Measurements from ENCODE around the gene KY.
A peak's percentile ranks its signal among the peaks of the same experiment; 100 is the strongest.

Gene KY

DNA sequence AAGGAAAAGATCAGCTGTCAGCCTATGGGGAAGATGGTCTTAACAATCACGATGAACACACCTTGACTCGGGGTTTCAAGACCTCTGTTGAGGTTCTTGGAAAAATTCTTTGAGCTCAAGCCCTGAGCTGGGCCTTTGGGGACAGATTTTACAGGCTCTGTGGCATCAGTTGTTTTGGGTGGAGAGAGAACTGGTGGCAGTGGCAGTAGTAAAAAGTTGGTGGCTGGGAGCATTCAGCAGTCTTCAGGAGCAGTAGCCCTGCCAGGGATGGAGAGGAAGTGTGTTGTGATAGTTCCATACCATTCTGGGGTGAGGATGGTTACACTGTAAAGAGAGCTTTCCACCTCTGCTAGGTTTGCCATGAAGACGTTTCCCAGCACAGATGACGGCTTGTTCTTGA, 4.9 kb upstream of the KY start:
- H3K4me3 ChIP-seq (ENCODE audit: low read length in 2 of 2): no peak overlapping the region
- H3K9me3 ChIP-seq (ENCODE audit: control insufficient read depth in 2 of 2, low read length in 2 of 2): no peaks in the 10 kb centered on the region
- H3K27ac ChIP-seq (ENCODE audit: low read length): no peak overlapping the region
- H3K9ac ChIP-seq (ENCODE audit: low read length in 2 of 2): no peak overlapping the region
- no peaks in the 10 kb centered on the region for H3K27me3 ChIP-seq (ENCODE audit: control insufficient read depth in 1 of 2, insufficient read depth in 2 of 2, low read length in 2 of 2)
- peaks cover 18% of the 10 kb centered on the region for H3K4me1 ChIP-seq (ENCODE audit: control insufficient read depth, insufficient read depth, low read length)
- H3K36me3 ChIP-seq (ENCODE audit: control insufficient read depth in 2 of 2, insufficient read depth in 2 of 2, low read length in 2 of 2): no peaks in the 10 kb centered on the region

GRCh38 chr3:134654031-134654430, 3.2 kb upstream of the KY start:
- no peaks in the 10 kb centered on the region for H3K9me3 ChIP-seq (ENCODE audit: control insufficient read depth in 2 of 2, low read length in 2 of 2)
- peaks cover 28% of the 10 kb centered on the region for H3K4me1 ChIP-seq (ENCODE audit: control insufficient read depth, insufficient read depth, low read length)
- H3K27me3 ChIP-seq (ENCODE audit: control insufficient read depth in 1 of 2, insufficient read depth in 2 of 2, low read length in 2 of 2): no peaks in the 10 kb centered on the region
- no peak overlapping the region for H3K27ac ChIP-seq (ENCODE audit: low read length)
- H3K9ac ChIP-seq (ENCODE audit: low read length in 2 of 2): no peak overlapping the region
- H3K36me3 ChIP-seq (ENCODE audit: control insufficient read depth in 2 of 2, insufficient read depth in 2 of 2, low read length in 2 of 2): no peaks in the 10 kb centered on the region
- H3K4me3 ChIP-seq (ENCODE audit: low read length in 2 of 2): no peak overlapping the region

GRCh38 chr3:134652886-134653630, 2.2 kb upstream of the KY start:
- H3K27me3 ChIP-seq (ENCODE audit: control insufficient read depth in 1 of 2, insufficient read depth in 2 of 2, low read length in 2 of 2): no peaks in the 10 kb centered on the region
- no peak overlapping the region for H3K4me3 ChIP-seq (ENCODE audit: low read length in 2 of 2)
- no peaks in the 10 kb centered on the region for H3K9me3 ChIP-seq (ENCODE audit: control insufficient read depth in 2 of 2, low read length in 2 of 2)
- H3K9ac ChIP-seq (ENCODE audit: low read length in 2 of 2): no peak overlapping the region
- peaks cover 28% of the 10 kb centered on the region for H3K4me1 ChIP-seq (ENCODE audit: control insufficient read depth, insufficient read depth, low read length)
- H3K36me3 ChIP-seq (ENCODE audit: control insufficient read depth in 2 of 2, insufficient read depth in 2 of 2, low read length in 2 of 2): no peaks in the 10 kb centered on the region
- H3K27ac ChIP-seq (ENCODE audit: low read length): no peak overlapping the region

GRCh38 chr3:134652409-134652831, 1.6 kb upstream of the KY start:
- Histone ChIP-seq H3K9me3 (ENCODE audit: control insufficient read depth in 2 of 2, low read length in 2 of 2) (no peaks in the 10 kb centered on the region), H3K27ac (ENCODE audit: low read length) (peak overlapping the region; percentile 79), H3K9ac (ENCODE audit: low read length in 2 of 2) (no peak overlapping the region), H3K4me1 (ENCODE audit: control insufficient read depth, insufficient read depth, low read length) (peaks cover 28% of the 10 kb centered on the region), H3K27me3 (ENCODE audit: control insufficient read depth in 1 of 2, insufficient read depth in 2 of 2, low read length in 2 of 2) (no peaks in the 10 kb centered on the region), H3K4me3 (ENCODE audit: low read length in 2 of 2) (no peak overlapping the region), H3K36me3 (ENCODE audit: control insufficient read depth in 2 of 2, insufficient read depth in 2 of 2, low read length in 2 of 2) (no peaks in the 10 kb centered on the region)

DNA sequence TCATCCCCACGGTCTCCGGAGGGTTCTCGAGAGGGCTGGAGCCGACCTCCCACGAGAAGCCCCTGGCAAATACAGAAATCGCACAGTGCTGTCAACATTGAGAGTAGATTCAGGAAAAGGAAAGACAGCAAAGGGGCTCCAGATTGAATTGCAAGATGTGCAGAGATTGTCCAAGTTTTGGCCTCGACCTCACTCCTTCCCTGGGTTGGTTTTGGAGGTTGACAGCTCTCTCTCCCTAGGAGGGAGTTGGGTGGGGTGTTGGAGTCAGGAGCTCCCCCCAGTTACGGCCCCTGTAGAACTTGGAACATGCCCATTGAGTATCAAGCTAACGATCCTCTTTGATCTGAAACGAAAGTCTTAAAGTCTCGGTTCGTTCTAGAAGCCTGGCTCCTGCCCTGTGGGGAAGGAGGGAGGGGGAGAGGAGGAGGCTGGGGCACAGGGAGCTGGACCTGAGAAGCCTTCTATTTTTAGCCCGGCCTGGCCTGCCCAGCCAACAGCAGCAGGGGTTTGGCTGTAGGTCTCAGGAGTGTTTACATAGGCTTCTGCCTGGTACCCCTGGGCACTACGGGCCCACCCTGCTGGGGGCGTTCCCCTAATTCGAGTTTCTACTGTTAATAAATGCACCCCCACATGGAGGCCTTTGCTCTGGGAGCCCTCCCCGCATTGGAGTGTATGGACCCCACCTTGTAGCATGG, 672 bp upstream of the KY start:
- H3K9ac ChIP-seq (ENCODE audit: low read length in 2 of 2): peak overlapping the region; percentile 23 to 68
- peak overlapping the region; percentile 79 for H3K27ac ChIP-seq (ENCODE audit: low read length)
- H3K9me3 ChIP-seq (ENCODE audit: control insufficient read depth in 2 of 2, low read length in 2 of 2): no peaks in the 10 kb centered on the region
- H3K27me3 ChIP-seq (ENCODE audit: control insufficient read depth in 1 of 2, insufficient read depth in 2 of 2, low read length in 2 of 2): no peaks in the 10 kb centered on the region
- peak overlapping the region; percentile 80 to 84 for H3K4me3 ChIP-seq (ENCODE audit: low read length in 2 of 2)
- peaks cover 0 to 2% of the 10 kb centered on the region in 2 donors for H3K36me3 ChIP-seq (ENCODE audit: control insufficient read depth in 2 of 2, insufficient read depth in 2 of 2, low read length in 2 of 2)
- peaks cover 28% of the 10 kb centered on the region for H3K4me1 ChIP-seq (ENCODE audit: control insufficient read depth, insufficient read depth, low read length)

DNA sequence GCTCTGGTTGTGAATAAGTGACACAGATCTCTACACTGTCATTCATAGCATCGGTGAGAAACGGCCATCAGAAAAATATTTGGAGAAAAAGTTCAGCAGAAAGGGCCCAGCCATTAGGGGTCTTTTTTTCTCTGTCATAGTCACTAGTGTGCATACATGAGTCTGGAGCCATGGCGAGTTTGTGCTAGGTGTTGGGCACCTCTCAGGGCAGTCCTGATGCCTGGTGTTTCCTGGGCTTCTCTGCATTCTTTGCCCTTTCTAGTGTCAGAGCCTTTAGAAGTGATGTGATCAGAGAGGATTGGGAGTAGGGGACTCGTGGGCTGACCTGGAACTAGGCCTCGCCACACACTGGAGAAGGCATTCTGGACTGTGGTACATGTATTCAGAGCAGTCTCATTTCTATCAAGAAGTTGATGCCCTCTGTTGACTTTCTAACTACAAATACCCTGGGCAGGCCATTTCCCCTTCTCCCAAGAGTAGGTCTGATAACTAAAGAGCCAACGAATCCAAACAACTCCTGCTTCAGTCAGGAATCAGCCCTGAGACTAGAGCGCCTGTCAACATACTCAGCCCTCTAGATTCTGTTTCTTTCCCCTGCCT, 1.6 kb downstream of the KY start:
- Histone ChIP-seq H3K9ac (ENCODE audit: low read length in 2 of 2) (no peak overlapping the region), H3K9me3 (ENCODE audit: control insufficient read depth in 2 of 2, low read length in 2 of 2) (no peaks in the 10 kb centered on the region), H3K4me3 (ENCODE audit: low read length in 2 of 2) (peak overlapping the region in 1 of 2 donors; percentile 80), H3K27ac (ENCODE audit: low read length) (peak overlapping the region; percentile 79), H3K27me3 (ENCODE audit: control insufficient read depth in 1 of 2, insufficient read depth in 2 of 2, low read length in 2 of 2) (no peaks in the 10 kb centered on the region), H3K36me3 (ENCODE audit: control insufficient read depth in 2 of 2, insufficient read depth in 2 of 2, low read length in 2 of 2) (peaks cover 2 to 6% of the 10 kb centered on the region in 2 donors), H3K4me1 (ENCODE audit: control insufficient read depth, insufficient read depth, low read length) (peaks cover 35% of the 10 kb centered on the region)

DNA sequence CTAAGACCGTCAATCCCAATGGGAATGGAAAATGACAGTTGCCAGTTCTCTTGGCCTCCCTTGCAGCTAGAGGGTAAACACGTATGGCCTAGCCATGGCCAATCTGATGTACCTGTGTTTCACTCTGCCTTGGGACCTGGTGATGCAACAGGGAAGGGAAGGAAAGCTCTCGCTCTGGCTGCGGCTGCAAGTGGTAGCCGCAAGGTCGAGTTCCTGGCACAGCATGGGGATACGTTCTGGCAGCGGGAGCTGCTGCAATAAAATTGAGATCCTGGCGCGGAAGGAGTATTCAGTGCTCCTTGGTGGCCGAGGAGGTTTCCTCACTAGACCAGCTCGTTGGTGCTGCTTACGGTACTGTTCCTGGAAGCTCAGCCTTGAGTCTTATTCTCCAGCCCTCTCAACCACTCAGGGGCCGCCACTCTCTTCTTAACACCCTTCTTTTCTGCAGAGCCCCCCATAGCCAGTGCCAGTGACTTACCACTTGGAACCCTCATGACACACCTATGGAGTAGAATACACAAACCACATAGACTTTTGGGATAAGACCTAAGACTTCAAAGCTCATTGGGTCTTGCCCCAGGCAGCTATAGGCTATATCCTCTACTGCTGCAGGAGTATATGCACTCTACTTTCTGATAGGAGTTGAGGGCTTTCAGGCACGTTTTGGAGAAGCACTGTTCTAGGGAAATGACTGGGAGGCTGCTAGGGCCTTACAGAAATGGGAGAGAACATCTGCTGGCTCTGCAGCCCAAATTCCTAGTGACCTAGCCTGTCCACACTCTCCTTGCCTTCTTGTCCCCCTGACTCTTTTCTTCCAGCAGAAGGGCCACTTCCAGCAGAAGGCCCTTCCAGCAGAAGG, 2.7 kb downstream of the KY start:
- no peak overlapping the region for H3K9ac ChIP-seq (ENCODE audit: low read length in 2 of 2)
- no peaks in the 10 kb centered on the region for H3K27me3 ChIP-seq (ENCODE audit: control insufficient read depth in 1 of 2, insufficient read depth in 2 of 2, low read length in 2 of 2)
- no peak overlapping the region for H3K4me3 ChIP-seq (ENCODE audit: low read length in 2 of 2)
- H3K9me3 ChIP-seq (ENCODE audit: control insufficient read depth in 2 of 2, low read length in 2 of 2): no peaks in the 10 kb centered on the region
- H3K27ac ChIP-seq (ENCODE audit: low read length): no peak overlapping the region
- H3K36me3 ChIP-seq (ENCODE audit: control insufficient read depth in 2 of 2, insufficient read depth in 2 of 2, low read length in 2 of 2): peaks cover 2 to 6% of the 10 kb centered on the region in 2 donors
- H3K4me1 ChIP-seq (ENCODE audit: control insufficient read depth, insufficient read depth, low read length): peaks cover 35% of the 10 kb centered on the region

DNA sequence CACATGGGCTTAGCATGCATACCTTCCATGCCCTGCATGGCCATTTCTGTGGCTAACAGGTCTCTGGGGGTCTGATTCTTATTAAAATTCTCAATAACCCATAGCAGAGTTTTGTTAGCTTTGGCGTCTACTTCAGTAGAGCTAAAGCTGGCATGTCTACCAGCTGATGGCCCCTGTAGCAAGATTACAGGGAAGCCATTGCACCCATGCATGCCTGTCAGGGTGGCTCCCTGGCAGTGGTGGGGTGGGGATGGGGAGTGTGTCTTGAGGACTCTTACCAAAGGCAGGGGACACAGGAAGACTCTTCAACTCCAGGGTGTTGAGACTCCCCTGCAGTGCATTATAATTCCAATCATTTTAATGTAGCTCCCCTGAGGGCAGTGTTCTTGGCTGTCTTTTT, 4.7 kb downstream of the KY start:
- Histone ChIP-seq H3K4me1 (ENCODE audit: control insufficient read depth, insufficient read depth, low read length) (peaks cover 19% of the 10 kb centered on the region), H3K27ac (ENCODE audit: low read length) (no peak overlapping the region), H3K9me3 (ENCODE audit: control insufficient read depth in 2 of 2, low read length in 2 of 2) (no peaks in the 10 kb centered on the region), H3K9ac (ENCODE audit: low read length in 2 of 2) (no peak overlapping the region), H3K36me3 (ENCODE audit: control insufficient read depth in 2 of 2, insufficient read depth in 2 of 2, low read length in 2 of 2) (peaks cover 6 to 7% of the 10 kb centered on the region in 2 donors), H3K4me3 (ENCODE audit: low read length in 2 of 2) (no peak overlapping the region), H3K27me3 (ENCODE audit: control insufficient read depth in 1 of 2, insufficient read depth in 2 of 2, low read length in 2 of 2) (no peaks in the 10 kb centered on the region)

DNA sequence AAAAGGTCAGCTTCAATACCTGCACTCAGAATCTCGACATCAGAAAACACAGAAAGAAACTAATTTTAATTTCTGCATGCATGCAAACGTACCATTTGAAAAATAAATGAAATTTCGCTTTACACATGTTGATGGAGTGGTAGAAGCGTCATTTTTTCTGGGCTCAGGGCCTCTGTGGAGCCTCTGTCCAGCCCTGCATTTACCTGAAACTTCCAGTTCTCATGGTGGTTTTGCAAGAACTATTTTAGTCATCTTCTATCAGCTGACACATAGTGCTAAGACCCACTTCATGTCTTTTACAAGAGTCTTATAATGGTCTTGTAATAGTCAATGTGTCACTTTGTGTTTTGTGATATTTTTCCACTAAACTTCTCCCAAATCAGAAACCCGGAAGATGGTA, 5.3 kb downstream of the KY start:
- no peaks in the 10 kb centered on the region for H3K27me3 ChIP-seq (ENCODE audit: control insufficient read depth in 1 of 2, insufficient read depth in 2 of 2, low read length in 2 of 2)
- peaks cover 16% of the 10 kb centered on the region for H3K4me1 ChIP-seq (ENCODE audit: control insufficient read depth, insufficient read depth, low read length)
- H3K36me3 ChIP-seq (ENCODE audit: control insufficient read depth in 2 of 2, insufficient read depth in 2 of 2, low read length in 2 of 2): peaks cover 6 to 7% of the 10 kb centered on the region in 2 donors
- peak overlapping the region in 1 of 2 donors; percentile 8 for H3K4me3 ChIP-seq (ENCODE audit: low read length in 2 of 2)
- H3K9me3 ChIP-seq (ENCODE audit: control insufficient read depth in 2 of 2, low read length in 2 of 2): no peaks in the 10 kb centered on the region
- H3K27ac ChIP-seq (ENCODE audit: low read length): no peak overlapping the region
- no peak overlapping the region for H3K9ac ChIP-seq (ENCODE audit: low read length in 2 of 2)

DNA sequence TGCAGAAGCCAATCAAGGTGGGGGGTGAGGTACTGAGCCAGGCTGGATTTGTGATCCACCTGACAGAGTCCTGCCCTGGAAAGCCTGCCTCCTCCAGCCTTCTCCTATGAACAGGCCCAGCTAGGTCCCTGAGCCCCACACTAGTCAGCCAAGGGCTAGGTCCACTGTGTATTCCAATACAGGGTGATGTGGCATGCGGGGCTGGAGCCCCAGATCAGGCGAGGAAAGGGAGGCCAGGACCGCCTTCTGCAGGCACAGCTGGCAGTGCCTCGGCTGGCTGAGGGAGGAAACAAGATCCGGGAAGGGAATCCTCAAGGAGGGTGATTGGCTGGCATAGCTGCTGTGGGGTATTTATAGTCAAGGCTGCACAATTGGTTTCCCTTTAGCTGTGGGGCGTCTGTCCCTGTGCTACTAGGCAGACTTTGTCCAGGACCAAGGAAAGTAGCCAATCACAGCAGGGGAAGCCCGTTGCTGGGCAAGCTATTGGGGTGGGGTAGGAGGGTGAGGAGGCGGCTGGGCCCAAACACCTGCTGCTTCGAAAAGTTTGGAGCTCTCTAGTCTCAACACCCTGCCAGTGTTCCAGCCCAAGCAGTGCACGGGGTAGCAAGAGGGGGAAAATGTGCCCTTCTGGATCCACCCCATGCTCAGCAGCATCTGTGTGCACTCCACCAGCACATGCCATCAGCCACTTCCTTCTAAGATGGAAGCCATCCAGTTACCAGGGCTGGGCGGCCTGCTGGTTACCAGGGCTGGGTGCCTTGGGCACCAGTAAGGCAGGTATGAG, 5.9 kb downstream of the KY start:
- Histone ChIP-seq H3K9me3 (ENCODE audit: control insufficient read depth in 2 of 2, low read length in 2 of 2) (no peaks in the 10 kb centered on the region), H3K27ac (ENCODE audit: low read length) (no peak overlapping the region), H3K36me3 (ENCODE audit: control insufficient read depth in 2 of 2, insufficient read depth in 2 of 2, low read length in 2 of 2) (peaks cover 6 to 7% of the 10 kb centered on the region in 2 donors), H3K27me3 (ENCODE audit: control insufficient read depth in 1 of 2, insufficient read depth in 2 of 2, low read length in 2 of 2) (no peaks in the 10 kb centered on the region), H3K4me3 (ENCODE audit: low read length in 2 of 2) (peak overlapping the region in 1 of 2 donors; percentile 8), H3K4me1 (ENCODE audit: control insufficient read depth, insufficient read depth, low read length) (peaks cover 11% of the 10 kb centered on the region), H3K9ac (ENCODE audit: low read length in 2 of 2) (no peak overlapping the region)

All from stomach smooth muscle (tissue), 2 donors.